GM23338 (cell line): Measurements from ENCODE around the gene RAB11FIP2. TPM values are rescaled to one million over a fixed set of nuclear protein-coding genes. Genes with fewer than 3 reads are reported as not detected.

Experiments
- ATAC-seq: fragments of 200-7000 bp; cut with Tn5 transposase; 3 replicates; pipeline ENCODE4 v1.9.1; 2020
- DNase-seq: peaks from one replicate; pipeline ENCODE4 v3.0.0-alpha.2; 2015; ENCODE audit warnings: low spot score
- H2AFZ ChIP-seq: fragments of 200-600 bp; sonication (generic); 2 replicates; pipeline ENCODE4 v1.8.0; 2016; ENCODE audit warnings: antibody characterized with exemption, mild to moderate bottlenecking, moderate library complexity
- H3F3A ChIP-seq: fragments of 200-600 bp; sonication (generic); replicated peaks from 2 replicates; pipeline ENCODE4 v1.8.0; 2017; ENCODE audit warnings: antibody characterized with exemption, mixed run types, low read depth
- H3K27ac ChIP-seq: fragments of 200-600 bp; sonication (generic); 2 replicates; pipeline ENCODE4 v1.6.1; 2016; ENCODE audit warnings: low read depth
- H3K27me3 ChIP-seq: fragments of 200-600 bp; sonication (generic); 2 replicates; pipeline ENCODE4 v1.8.0; 2016; ENCODE audit warnings: mild to moderate bottlenecking, mixed run types, moderate library complexity; ENCODE audit not compliant: insufficient read depth
- H3K36me3 ChIP-seq: fragments of 200-600 bp; sonication (generic); 2 replicates; pipeline ENCODE4 v1.8.0; 2016; ENCODE audit warnings: mild to moderate bottlenecking; ENCODE audit not compliant: insufficient read depth
- H3K4me1 ChIP-seq: fragments of 200-600 bp; sonication (generic); 2 replicates; pipeline ENCODE4 v1.8.0; 2016; ENCODE audit warnings: mild to moderate bottlenecking, moderate library complexity; ENCODE audit not compliant: insufficient read depth
- H3K4me2 ChIP-seq: fragments of 200-600 bp; sonication (generic); 2 replicates; pipeline ENCODE4 v1.7.1; 2017; ENCODE audit warnings: mixed run types
- H3K4me3 ChIP-seq: fragments of 200-600 bp; sonication (generic); 2 replicates; pipeline ENCODE4 v1.6.1; 2016; ENCODE audit warnings: mixed run types
- H3K79me2 ChIP-seq: fragments of 200-600 bp; sonication (generic); replicated peaks from 2 replicates; pipeline ENCODE4 v1.8.0; 2017; ENCODE audit warnings: mild to moderate bottlenecking; ENCODE audit not compliant: insufficient read depth
- H3K9me2 ChIP-seq: fragments of 200-600 bp; sonication (generic); 2 replicates; pipeline ENCODE4 v1.8.0; 2017; ENCODE audit not compliant: insufficient read depth
- H4K20me1 ChIP-seq: fragments of 200-600 bp; sonication (generic); replicated peaks from 2 replicates; pipeline ENCODE4 v1.8.0; 2017; ENCODE audit warnings: mild to moderate bottlenecking; ENCODE audit not compliant: insufficient read depth
- H3K27ac Mint-ChIP-seq: 2 replicates; pipeline ENCODE4 v1.8.0; 2020; ENCODE audit warnings: inconsistent platforms, mild to moderate bottlenecking, moderate library complexity, mixed read lengths
- H3K27me3 Mint-ChIP-seq: 3 replicates; pipeline ENCODE4 v1.8.0; 2022; ENCODE audit warnings: low read depth, mild to moderate bottlenecking, moderate library complexity, mixed read lengths, inconsistent platforms; ENCODE audit not compliant: insufficient read depth, poor library complexity
- H3K36me3 Mint-ChIP-seq: 3 replicates; pipeline ENCODE4 v1.8.0; 2021; ENCODE audit warnings: low read depth, mild to moderate bottlenecking, inconsistent platforms, moderate library complexity, mixed read lengths
- H3K4me1 Mint-ChIP-seq: 3 replicates; pipeline ENCODE4 v1.8.0; 2020; ENCODE audit warnings: mild to moderate bottlenecking, inconsistent platforms, mixed read lengths
- H3K4me3 Mint-ChIP-seq: 3 replicates; pipeline ENCODE4 v1.8.0; 2021; ENCODE audit warnings: moderate library complexity, mild to moderate bottlenecking, inconsistent platforms, mixed read lengths
- H3K9me3 Mint-ChIP-seq: 3 replicates; pipeline ENCODE4 v1.8.0; 2020; ENCODE audit warnings: moderate library complexity, mild to moderate bottlenecking, inconsistent platforms, mixed read lengths
- ETS1 ChIP-seq: IDR thresholded peaks from 2 replicates; pipeline ENCODE4 v1.6.1; 2016; ENCODE audit warnings: antibody characterized with exemption
- EZH2 ChIP-seq: fragments of 200-600 bp; sonication (generic); IDR thresholded peaks from one replicate; pipeline ENCODE4 v1.8.0; 2017; ENCODE audit warnings: antibody characterized with exemption, mild to moderate bottlenecking, low read depth; ENCODE audit not compliant: unreplicated experiment
- EZH2phosphoT487 ChIP-seq: fragments of 200-600 bp; sonication (generic); IDR thresholded peaks from one replicate; pipeline ENCODE4 v1.8.1; 2018; ENCODE audit warnings: antibody characterized with exemption; ENCODE audit not compliant: unreplicated experiment
- JUNB ChIP-seq: IDR thresholded peaks from one replicate; pipeline ENCODE4 v1.6.1; 2016; ENCODE audit warnings: antibody characterized with exemption; ENCODE audit not compliant: unreplicated experiment
- POLR2AphosphoS5 ChIP-seq: IDR thresholded peaks from 2 replicates; pipeline ENCODE4 v1.6.1; 2016; ENCODE audit warnings: antibody characterized with exemption, low read depth
- ZNF114 ChIP-seq: fragments of 250-450 bp; sonication (Bioruptor Pico); IDR thresholded peaks from 2 replicates; pipeline ENCODE4 v1.5.0; 2020; ENCODE audit warnings: mild to moderate bottlenecking, moderate library complexity
- ZNF331 ChIP-seq: fragments of 250-450 bp; sonication (Bioruptor Pico); IDR thresholded peaks from 2 replicates; pipeline ENCODE4 v1.5.0; 2020; ENCODE audit warnings: low read depth, mild to moderate bottlenecking, moderate library complexity
- polyA plus RNA-seq: library from polyadenylated mRNA; unstranded; fragments of >200 nt; fragmentation: Nextera tagmentation; extraction: Ambion mirVana; gene quantifications from 2 replicates; pipeline ENCODE4 v1.2.1, GENCODE V29; 2016
- total RNA-seq: library from RNA; depleted of rRNA; stranded (reverse); fragments of >200 nt; shearing (Covaris generic); gene quantifications from 2 replicates; pipeline ENCODE4 v1.2.3, GENCODE V29; 2014
- TF ChIP-seq, protein P1 (sequence below): fragments of 250-450 bp; sonication (Bioruptor Pico); IDR thresholded peaks from 2 replicates; pipeline ENCODE4 v1.5.0; 2020; ENCODE audit warnings: mild to moderate bottlenecking, moderate library complexity
- TF ChIP-seq, protein P2 (sequence below), 2 experiments: fragments of 200-600 bp in 1 of 2; sonication (generic) in 1 of 2; conservative IDR thresholded peaks; 2 replicates each; pipeline versions ENCODE4 v1.5.1 to v1.6.1; 2016 to 2017; ENCODE audit warnings: antibody characterized with exemption in 2 of 2, low read depth in 2 of 2, mild to moderate bottlenecking in 2 of 2, moderate library complexity in 1 of 2
- TF ChIP-seq, protein P3 (sequence below): IDR thresholded peaks from one replicate; pipeline ENCODE4 v1.6.1; 2018; ENCODE audit warnings: antibody characterized with exemption; ENCODE audit not compliant: unreplicated experiment

RAB11FIP2 gene
- total and polyA plus RNA-seq, 2 experiments from 2014 or later = 16.1 to 17.6 TPM

DNA sequence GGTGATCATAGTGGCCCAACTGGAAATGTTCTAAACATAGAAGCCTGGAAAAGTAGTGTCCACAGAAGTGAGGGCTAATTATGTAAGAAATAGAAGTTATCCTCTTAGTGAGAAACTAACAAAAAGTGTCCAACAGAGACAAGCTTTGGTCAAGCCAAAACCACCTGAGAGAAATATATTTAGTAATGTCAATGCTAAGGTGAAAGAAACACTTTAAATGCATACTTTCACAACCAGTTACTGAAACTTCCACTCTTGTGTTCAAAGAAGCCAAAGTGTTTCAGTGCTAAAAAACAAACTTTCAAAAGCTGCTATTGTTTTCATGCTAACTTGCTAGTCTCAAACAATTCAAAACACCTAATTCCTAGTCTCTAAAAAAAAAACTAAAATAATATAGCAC is 18.1 kb downstream of the RAB11FIP2 start (continued):
- TF ChIP-seq, protein P1, sequence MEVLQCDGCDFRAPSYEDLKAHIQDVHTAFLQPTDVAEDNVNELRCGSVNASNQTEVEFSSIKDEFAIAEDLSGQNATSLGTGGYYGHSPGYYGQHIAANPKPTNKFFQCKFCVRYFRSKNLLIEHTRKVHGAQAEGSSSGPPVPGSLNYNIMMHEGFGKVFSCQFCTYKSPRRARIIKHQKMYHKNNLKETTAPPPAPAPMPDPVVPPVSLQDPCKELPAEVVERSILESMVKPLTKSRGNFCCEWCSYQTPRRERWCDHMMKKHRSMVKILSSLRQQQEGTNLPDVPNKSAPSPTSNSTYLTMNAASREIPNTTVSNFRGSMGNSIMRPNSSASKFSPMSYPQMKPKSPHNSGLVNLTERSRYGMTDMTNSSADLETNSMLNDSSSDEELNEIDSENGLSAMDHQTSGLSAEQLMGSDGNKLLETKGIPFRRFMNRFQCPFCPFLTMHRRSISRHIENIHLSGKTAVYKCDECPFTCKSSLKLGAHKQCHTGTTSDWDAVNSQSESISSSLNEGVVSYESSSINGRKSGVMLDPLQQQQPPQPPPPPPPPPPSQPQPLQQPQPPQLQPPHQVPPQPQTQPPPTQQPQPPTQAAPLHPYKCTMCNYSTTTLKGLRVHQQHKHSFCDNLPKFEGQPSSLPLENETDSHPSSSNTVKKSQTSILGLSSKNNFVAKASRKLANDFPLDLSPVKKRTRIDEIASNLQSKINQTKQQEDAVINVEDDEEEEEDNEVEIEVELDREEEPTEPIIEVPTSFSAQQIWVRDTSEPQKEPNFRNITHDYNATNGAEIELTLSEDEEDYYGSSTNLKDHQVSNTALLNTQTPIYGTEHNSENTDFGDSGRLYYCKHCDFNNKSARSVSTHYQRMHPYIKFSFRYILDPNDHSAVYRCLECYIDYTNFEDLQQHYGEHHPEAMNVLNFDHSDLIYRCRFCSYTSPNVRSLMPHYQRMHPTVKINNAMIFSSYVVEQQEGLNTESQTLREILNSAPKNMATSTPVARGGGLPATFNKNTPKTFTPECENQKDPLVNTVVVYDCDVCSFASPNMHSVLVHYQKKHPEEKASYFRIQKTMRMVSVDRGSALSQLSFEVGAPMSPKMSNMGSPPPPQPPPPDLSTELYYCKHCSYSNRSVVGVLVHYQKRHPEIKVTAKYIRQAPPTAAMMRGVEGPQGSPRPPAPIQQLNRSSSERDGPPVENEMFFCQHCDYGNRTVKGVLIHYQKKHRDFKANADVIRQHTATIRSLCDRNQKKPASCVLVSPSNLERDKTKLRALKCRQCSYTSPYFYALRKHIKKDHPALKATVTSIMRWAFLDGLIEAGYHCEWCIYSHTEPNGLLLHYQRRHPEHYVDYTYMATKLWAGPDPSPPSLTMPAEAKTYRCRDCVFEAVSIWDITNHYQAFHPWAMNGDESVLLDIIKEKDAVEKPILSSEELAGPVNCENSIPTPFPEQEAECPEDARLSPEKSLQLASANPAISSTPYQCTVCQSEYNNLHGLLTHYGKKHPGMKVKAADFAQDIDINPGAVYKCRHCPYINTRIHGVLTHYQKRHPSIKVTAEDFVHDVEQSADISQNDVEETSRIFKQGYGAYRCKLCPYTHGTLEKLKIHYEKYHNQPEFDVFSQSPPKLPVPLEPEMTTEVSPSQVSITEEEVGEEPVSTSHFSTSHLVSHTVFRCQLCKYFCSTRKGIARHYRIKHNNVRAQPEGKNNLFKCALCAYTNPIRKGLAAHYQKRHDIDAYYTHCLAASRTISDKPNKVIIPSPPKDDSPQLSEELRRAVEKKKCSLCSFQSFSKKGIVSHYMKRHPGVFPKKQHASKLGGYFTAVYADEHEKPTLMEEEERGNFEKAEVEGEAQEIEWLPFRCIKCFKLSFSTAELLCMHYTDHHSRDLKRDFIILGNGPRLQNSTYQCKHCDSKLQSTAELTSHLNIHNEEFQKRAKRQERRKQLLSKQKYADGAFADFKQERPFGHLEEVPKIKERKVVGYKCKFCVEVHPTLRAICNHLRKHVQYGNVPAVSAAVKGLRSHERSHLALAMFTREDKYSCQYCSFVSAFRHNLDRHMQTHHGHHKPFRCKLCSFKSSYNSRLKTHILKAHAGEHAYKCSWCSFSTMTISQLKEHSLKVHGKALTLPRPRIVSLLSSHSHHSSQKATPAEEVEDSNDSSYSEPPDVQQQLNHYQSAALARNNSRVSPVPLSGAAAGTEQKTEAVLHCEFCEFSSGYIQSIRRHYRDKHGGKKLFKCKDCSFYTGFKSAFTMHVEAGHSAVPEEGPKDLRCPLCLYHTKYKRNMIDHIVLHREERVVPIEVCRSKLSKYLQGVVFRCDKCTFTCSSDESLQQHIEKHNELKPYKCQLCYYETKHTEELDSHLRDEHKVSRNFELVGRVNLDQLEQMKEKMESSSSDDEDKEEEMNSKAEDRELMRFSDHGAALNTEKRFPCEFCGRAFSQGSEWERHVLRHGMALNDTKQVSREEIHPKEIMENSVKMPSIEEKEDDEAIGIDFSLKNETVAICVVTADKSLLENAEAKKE = no peak
- no peak for TF ChIP-seq EZH2
- TF ChIP-seq, protein P2, sequence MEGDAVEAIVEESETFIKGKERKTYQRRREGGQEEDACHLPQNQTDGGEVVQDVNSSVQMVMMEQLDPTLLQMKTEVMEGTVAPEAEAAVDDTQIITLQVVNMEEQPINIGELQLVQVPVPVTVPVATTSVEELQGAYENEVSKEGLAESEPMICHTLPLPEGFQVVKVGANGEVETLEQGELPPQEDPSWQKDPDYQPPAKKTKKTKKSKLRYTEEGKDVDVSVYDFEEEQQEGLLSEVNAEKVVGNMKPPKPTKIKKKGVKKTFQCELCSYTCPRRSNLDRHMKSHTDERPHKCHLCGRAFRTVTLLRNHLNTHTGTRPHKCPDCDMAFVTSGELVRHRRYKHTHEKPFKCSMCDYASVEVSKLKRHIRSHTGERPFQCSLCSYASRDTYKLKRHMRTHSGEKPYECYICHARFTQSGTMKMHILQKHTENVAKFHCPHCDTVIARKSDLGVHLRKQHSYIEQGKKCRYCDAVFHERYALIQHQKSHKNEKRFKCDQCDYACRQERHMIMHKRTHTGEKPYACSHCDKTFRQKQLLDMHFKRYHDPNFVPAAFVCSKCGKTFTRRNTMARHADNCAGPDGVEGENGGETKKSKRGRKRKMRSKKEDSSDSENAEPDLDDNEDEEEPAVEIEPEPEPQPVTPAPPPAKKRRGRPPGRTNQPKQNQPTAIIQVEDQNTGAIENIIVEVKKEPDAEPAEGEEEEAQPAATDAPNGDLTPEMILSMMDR (conservative IDR thresholded peaks at IDR 0.05; ENCODE audit: low read depth in 2 of 2) = no peak

- Histone ChIP-seq H4K20me1 (no peaks in the 10 kb centered on the region), H3F3A (no peaks in the 10 kb centered on the region), H3K4me3 (no peak overlapping the region), H3K4me2 (no peak overlapping the region), H2AFZ (no peak overlapping the region), H3K79me2 (no peaks in the 10 kb centered on the region), H3K36me3 (no peaks in the 10 kb centered on the region), H3K27ac (no peak overlapping the region), H3K4me1 (peaks cover 18% of the 10 kb centered on the region; the same call in 1 of the 2 replicates), H3K9me2 (no peaks in the 10 kb centered on the region), H3K27me3 (no peaks in the 10 kb centered on the region)
- H3K36me3 Mint-ChIP-seq = no peaks in the 10 kb centered on the region
- no peaks in the 10 kb centered on the region for H3K9me3 Mint-ChIP-seq
- H3K27me3 Mint-ChIP-seq = no peaks in the 10 kb centered on the region
- H3K27ac Mint-ChIP-seq = no peak overlapping the region
- H3K4me1 Mint-ChIP-seq = peaks cover 25% of the 10 kb centered on the region
- DNase-seq = no peak
- peak; percentile 34; the same call in 1 of the 3 replicates for ATAC-seq
- H3K4me3 Mint-ChIP-seq = no peak overlapping the region
- TF ChIP-seq, protein P2 (conservative IDR thresholded peaks at IDR 0.05; ENCODE audit: low read depth in 2 of 2) = no peak
- TF ChIP-seq ETS1 (no peak), EZH2phosphoT487 (no peak), EZH2 (no peak), JUNB (no peak), ZNF331 (CRISPR knock-in tag) (no peak), ZNF114 (no peak), POLR2AphosphoS5 (no peak)
- TF ChIP-seq, protein P3, sequence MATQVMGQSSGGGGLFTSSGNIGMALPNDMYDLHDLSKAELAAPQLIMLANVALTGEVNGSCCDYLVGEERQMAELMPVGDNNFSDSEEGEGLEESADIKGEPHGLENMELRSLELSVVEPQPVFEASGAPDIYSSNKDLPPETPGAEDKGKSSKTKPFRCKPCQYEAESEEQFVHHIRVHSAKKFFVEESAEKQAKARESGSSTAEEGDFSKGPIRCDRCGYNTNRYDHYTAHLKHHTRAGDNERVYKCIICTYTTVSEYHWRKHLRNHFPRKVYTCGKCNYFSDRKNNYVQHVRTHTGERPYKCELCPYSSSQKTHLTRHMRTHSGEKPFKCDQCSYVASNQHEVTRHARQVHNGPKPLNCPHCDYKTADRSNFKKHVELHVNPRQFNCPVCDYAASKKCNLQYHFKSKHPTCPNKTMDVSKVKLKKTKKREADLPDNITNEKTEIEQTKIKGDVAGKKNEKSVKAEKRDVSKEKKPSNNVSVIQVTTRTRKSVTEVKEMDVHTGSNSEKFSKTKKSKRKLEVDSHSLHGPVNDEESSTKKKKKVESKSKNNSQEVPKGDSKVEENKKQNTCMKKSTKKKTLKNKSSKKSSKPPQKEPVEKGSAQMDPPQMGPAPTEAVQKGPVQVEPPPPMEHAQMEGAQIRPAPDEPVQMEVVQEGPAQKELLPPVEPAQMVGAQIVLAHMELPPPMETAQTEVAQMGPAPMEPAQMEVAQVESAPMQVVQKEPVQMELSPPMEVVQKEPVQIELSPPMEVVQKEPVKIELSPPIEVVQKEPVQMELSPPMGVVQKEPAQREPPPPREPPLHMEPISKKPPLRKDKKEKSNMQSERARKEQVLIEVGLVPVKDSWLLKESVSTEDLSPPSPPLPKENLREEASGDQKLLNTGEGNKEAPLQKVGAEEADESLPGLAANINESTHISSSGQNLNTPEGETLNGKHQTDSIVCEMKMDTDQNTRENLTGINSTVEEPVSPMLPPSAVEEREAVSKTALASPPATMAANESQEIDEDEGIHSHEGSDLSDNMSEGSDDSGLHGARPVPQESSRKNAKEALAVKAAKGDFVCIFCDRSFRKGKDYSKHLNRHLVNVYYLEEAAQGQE = no peak
Observed at GRCh38 chr10:118027397-118027796, 19.3 kb downstream of the RAB11FIP2 start.
